Neutrophil (primary cell): Measurements from ENCODE around the gene RASD1.

Experiments
- H3K27ac ChIP-seq: fragments of 200-600 bp; sonication (generic); 2 replicates; pipeline ENCODE4 v1.5.1; 2016; ENCODE audit warnings: mild to moderate bottlenecking, moderate library complexity
- H3K27me3 ChIP-seq: fragments of 200-600 bp; sonication (generic); 2 replicates; pipeline ENCODE4 v1.6.0; 2016; ENCODE audit warnings: mild to moderate bottlenecking
- H3K36me3 ChIP-seq: fragments of 200-600 bp; sonication (generic); 2 replicates; pipeline ENCODE4 v1.5.1; 2017
- H3K4me1 ChIP-seq, 2 experiments: fragments of 200-600 bp in 1 of 2; sonication (generic) in 1 of 2; 1 replicate in 1 of 2; 2 replicates in 1 of 2; pipeline versions ENCODE4 v1.5.1 to v1.6.1; 2013 to 2016; ENCODE audit warnings: low read depth in 1 of 2, low read length in 1 of 2, mild to moderate bottlenecking in 1 of 2, moderate library complexity in 1 of 2; ENCODE audit not compliant: control insufficient read depth in 1 of 2, insufficient read depth in 1 of 2
- H3K4me3 ChIP-seq, 2 experiments: fragments of 200-600 bp in 1 of 2; sonication (generic) in 1 of 2; 1 replicate in 1 of 2; 2 replicates in 1 of 2; pipeline ENCODE4 v1.5.1; 2013 to 2016; ENCODE audit warnings: low read depth in 1 of 2, low read length in 1 of 2, mild to moderate bottlenecking in 1 of 2, moderate library complexity in 1 of 2
- H3K9me3 ChIP-seq: fragments of 200-600 bp; sonication (generic); 2 replicates; pipeline ENCODE4 v1.5.1; 2016
- TF ChIP-seq, protein P1 (sequence below): fragments of 200-600 bp; sonication (generic); IDR thresholded peaks from 2 replicates; pipeline ENCODE4 v1.5.1; 2016; ENCODE audit warnings: antibody characterized with exemption

The RASD1 gene

DNA sequence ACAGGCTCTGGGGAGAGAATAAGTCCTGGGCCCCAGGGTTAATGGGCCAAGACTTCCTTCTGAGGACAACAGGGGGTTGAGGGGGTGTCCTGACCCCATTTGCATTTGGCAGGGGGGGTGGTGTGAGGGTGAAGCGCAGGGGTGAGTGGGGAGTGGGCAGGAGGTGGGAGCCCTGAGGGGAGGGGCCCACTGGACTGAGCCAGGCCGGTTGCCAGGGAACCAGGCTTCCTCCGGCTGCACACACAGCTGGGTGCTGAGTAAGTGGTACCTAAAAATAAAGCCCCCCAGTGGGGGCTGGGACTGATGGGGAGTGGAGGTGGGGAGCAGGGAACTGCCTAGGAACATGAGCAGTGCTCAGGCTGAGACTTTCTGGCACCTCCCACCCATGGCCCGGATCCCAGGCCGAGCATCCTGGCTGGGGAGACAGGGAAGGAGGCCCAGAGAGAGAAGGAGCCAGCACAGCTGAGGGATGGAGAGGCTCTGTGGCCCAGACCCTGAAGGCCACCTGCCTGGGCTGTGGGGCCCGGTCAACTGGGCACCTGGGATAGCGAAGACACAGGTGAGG is 7.5 kb upstream of the RASD1 start:
- H3K4me1 ChIP-seq = no peaks in the 10 kb centered on the region
- H3K27ac ChIP-seq = no peak overlapping the region
- TF ChIP-seq, protein P1, sequence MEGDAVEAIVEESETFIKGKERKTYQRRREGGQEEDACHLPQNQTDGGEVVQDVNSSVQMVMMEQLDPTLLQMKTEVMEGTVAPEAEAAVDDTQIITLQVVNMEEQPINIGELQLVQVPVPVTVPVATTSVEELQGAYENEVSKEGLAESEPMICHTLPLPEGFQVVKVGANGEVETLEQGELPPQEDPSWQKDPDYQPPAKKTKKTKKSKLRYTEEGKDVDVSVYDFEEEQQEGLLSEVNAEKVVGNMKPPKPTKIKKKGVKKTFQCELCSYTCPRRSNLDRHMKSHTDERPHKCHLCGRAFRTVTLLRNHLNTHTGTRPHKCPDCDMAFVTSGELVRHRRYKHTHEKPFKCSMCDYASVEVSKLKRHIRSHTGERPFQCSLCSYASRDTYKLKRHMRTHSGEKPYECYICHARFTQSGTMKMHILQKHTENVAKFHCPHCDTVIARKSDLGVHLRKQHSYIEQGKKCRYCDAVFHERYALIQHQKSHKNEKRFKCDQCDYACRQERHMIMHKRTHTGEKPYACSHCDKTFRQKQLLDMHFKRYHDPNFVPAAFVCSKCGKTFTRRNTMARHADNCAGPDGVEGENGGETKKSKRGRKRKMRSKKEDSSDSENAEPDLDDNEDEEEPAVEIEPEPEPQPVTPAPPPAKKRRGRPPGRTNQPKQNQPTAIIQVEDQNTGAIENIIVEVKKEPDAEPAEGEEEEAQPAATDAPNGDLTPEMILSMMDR = no peak
- H3K4me3 ChIP-seq = no peak overlapping the region
- no peaks in the 10 kb centered on the region for H3K27me3 ChIP-seq
- H3K9me3 ChIP-seq = no peaks in the 10 kb centered on the region
- no peaks in the 10 kb centered on the region for H3K36me3 ChIP-seq

DNA sequence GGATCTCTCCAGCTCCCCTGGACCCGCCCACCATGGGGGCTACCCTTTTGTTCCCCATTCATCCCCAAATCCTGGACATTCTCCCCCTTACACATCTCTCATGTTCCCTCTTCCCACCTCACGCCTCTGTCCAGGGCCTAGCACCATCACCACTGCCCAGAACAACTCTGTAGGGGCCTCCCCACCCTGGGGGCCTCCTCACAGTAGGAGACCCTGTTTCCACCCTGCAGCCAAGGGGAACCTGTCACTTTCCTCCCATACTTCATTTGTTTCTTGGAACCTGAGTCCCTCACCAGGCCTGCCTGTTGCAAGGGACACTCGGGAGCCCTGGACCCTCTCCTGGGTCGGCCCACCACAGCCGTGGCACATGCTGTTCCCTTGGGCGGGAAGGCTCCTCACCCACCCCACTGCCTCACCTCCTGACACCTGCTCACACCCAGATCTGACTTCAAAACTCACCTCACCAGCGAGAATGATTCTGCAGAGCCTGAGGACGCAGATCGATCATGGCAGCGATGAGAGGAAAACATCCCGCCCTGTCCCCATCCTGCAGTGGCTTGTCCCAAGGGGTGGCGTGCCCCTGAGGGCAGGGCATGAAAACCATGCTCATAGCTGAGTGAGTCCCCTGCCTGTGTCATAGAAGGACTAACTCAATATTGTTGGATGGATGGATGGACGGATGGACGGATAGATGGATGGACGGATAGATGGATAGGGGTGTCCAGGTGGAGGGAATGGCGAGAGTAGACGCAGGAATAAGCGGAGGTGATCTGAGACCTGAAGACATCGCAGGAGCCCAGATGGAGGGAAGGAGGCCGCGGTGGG is 6.8 kb upstream of the RASD1 start:
- TF ChIP-seq, protein P1 = no peak
- Histone ChIP-seq H3K36me3 (no peaks in the 10 kb centered on the region), H3K4me1 (no peaks in the 10 kb centered on the region), H3K4me3 (no peak overlapping the region), H3K27me3 (peaks cover 6% of the 10 kb centered on the region), H3K27ac (no peak overlapping the region), H3K9me3 (no peaks in the 10 kb centered on the region)

DNA sequence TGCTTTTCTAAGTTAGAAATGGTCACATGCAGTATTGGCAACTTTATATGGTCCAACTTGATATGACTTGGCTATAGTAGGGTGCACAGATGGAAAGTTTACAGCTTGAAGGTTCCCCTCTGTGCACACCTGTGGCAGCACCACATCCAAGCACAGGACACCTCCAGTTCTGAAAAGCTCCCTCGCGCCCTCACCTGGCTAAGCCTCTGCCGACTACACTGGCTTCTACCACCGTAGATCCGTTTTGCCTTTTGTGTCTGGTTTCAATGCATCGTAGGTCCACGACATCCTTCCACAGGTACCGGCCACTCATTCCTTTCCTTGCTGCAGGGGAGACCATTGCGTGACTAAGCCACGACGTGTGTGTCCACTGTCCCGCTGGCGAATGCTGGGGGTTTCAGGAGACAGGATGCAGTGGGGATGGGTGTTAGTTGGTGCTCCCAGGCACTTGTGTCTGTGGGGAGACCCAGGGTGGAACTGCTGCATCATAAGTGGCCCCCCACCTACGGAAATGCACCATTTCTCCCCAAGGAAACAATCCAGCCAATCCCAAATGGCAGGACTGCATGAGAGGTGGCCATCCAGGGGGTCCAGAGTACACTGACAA is 4.9 kb upstream of the RASD1 start:
- Histone ChIP-seq H3K27me3 (peaks cover 24% of the 10 kb centered on the region), H3K4me1 (peaks cover 5 to 10% of the 10 kb centered on the region in 2 experiments), H3K36me3 (no peaks in the 10 kb centered on the region), H3K9me3 (no peaks in the 10 kb centered on the region), H3K4me3 (no peak overlapping the region), H3K27ac (no peak overlapping the region)
- TF ChIP-seq, protein P1 = no peak

DNA sequence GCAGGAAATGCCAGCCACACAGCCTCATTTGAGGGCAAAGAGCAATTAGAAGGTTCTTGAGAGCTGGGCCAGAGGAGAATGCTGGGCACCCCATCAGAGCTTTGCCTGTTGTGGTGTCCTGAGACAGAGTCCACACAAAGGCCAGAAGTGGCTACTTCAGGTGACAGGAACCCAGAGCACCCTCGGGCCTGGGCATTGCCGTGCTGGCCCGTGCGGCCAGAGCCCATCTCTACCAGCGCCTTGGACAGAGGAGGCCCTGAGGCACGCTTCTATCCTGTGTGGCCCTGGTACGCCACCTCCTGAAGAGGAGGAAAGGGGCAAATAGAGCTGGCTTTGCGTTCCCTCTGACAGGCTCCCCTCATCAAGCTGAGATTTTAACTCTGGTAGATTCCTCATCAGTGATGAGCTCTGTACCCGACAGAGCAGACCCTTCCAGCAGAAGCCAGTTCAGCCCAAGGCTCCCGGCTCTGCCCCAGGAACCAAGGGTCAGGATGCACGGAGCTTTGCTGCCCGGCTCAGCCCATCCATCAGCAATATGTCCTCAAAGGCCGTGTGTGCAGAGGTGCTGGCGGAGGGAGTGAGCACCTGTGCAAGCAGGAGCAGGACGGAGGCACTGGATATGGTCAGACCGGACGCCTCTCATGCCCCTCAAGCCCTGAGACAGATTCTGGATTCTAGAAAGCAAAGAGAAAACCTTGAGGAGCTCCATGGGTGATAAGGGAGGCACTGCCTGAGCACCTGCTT is 3.4 kb upstream of the RASD1 start:
- Histone ChIP-seq H3K4me3 (no peak overlapping the region), H3K27me3 (peaks cover 39% of the 10 kb centered on the region), H3K36me3 (no peaks in the 10 kb centered on the region), H3K4me1 (peaks cover 18 to 26% of the 10 kb centered on the region in 2 experiments), H3K9me3 (no peaks in the 10 kb centered on the region), H3K27ac (no peak overlapping the region)
- TF ChIP-seq, protein P1 = no peak

DNA sequence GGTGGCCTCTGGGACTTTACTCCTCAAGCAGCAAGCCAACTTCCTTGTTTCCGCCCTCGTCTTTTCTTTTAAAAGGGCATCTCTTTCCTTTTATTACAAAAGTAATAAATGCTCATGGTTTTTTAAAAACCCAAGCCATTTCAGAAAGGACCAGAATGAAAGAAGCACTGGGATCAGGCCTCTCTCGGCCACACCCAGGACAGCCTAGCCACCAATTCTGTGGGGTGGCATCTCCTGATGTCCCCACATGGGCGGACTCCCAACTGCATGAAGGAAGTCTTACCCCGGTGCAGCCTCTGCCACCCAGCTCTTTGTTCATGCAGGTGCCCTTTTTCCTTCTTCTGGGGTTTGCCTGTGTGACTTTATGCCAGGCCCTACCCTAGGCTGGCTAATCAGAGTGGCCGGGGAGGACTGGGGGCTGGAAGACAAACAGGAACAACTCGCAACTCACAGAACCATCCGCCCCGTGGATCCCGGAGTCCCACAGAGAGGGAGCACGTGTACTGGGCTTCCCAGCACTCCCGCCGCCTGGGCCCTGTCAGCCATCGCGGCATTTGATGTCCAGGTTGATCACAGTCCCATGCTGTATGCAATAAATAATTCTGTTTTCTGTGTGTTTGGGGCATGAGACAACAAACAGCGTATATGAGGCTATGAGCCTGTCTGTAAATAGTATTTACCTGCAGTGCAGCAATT is 2.6 kb upstream of the RASD1 start:
- Histone ChIP-seq H3K4me1 (peaks cover 18 to 27% of the 10 kb centered on the region in 2 experiments), H3K27me3 (peaks cover 47% of the 10 kb centered on the region), H3K36me3 (no peaks in the 10 kb centered on the region), H3K4me3 (no peak overlapping the region), H3K27ac (no peak overlapping the region), H3K9me3 (no peaks in the 10 kb centered on the region)
- TF ChIP-seq, protein P1 = no peak
